GM12864 (cell line): ENCODE results near the gene PHACTR1.

Experiments
- DNase-seq: peaks from one replicate; pipeline ENCODE4 v3.0.0-alpha.2; 2011; ENCODE audit warnings: low read depth
- H3K4me3 ChIP-seq: 2 replicates; pipeline ENCODE4 v1.5.1; 2011; ENCODE audit warnings: mild to moderate bottlenecking, low read depth, low read length, control low read depth
- TF ChIP-seq, protein P1 (sequence below): IDR thresholded peaks from 2 replicates; pipeline ENCODE4 v1.5.1; 2011; ENCODE audit warnings: low read depth, mild to moderate bottlenecking, moderate library complexity, low read length, control low read depth, inconsistent platforms; ENCODE audit errors: missing control alignments

The PHACTR1 gene

GRCh38 chr6:13205106-13205505 lies 488.5 kb downstream of the PHACTR1 start:
- no peak for DNase-seq
- H3K4me3 ChIP-seq = no peak overlapping the region
- TF ChIP-seq, protein P1, sequence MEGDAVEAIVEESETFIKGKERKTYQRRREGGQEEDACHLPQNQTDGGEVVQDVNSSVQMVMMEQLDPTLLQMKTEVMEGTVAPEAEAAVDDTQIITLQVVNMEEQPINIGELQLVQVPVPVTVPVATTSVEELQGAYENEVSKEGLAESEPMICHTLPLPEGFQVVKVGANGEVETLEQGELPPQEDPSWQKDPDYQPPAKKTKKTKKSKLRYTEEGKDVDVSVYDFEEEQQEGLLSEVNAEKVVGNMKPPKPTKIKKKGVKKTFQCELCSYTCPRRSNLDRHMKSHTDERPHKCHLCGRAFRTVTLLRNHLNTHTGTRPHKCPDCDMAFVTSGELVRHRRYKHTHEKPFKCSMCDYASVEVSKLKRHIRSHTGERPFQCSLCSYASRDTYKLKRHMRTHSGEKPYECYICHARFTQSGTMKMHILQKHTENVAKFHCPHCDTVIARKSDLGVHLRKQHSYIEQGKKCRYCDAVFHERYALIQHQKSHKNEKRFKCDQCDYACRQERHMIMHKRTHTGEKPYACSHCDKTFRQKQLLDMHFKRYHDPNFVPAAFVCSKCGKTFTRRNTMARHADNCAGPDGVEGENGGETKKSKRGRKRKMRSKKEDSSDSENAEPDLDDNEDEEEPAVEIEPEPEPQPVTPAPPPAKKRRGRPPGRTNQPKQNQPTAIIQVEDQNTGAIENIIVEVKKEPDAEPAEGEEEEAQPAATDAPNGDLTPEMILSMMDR = no peak

DNA sequence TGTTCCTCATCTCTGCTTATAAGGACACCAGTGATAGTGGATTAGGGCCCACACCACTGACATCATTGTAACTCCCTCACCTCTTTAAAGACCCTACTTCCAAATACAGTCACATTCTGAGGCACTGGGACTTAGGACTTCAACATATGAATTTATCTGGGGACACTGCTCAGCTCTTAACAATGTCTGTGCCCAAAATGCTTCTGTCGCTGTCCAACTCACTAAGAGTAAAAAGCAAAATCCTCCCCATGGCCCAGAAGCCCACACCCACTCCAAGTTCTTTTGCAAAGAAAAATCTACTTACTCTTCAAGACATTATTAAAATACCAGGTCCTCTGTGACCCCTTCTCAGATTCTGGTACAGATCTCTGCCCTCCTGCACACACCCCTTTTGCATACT lies 495.5 kb downstream of the PHACTR1 start:
- TF ChIP-seq, protein P1 = no peak
- no peak for DNase-seq

GRCh38 chr6:13212538-13212937 lies 496.0 kb downstream of the PHACTR1 start:
- no peak overlapping the region for H3K4me3 ChIP-seq
- DNase-seq = no peak
- TF ChIP-seq, protein P1 = no peak

More for the DNA sequence above, 495.5 kb downstream of the PHACTR1 start:
- no peak overlapping the region for H3K4me3 ChIP-seq

DNA sequence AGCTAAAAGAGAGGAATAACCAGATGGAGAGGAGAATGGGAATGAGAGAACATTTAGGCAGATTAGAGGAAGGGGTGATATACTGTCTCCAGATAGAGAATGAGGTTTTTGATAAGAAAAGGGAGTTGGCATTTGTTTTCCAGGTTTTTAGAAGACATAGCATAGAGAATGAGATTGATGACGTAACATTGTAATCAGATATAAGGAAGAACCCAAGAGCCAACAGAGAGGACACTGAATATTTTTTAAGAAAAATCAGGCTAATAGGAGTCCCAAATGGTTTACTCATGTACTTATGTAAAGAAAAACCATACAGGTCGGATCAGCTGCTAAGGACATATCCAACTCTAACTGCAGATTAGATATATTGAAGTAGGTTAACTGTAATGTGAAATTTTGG lies 498.8 kb downstream of the PHACTR1 start:
- TF ChIP-seq, protein P1 = no peak
- H3K4me3 ChIP-seq = no peak overlapping the region
- no peak for DNase-seq

- TF ChIP-seq, protein P1 = no peak
- DNase-seq = no peak
- no peak overlapping the region for H3K4me3 ChIP-seq
Measured at GRCh38 chr6:13216236-13217014, 499.9 kb downstream of the PHACTR1 start.

- no peak overlapping the region for H3K4me3 ChIP-seq
- TF ChIP-seq, protein P1 = no peak
- DNase-seq = no peak
Measured at GRCh38 chr6:13217206-13217905, 500.8 kb downstream of the PHACTR1 start.

DNA sequence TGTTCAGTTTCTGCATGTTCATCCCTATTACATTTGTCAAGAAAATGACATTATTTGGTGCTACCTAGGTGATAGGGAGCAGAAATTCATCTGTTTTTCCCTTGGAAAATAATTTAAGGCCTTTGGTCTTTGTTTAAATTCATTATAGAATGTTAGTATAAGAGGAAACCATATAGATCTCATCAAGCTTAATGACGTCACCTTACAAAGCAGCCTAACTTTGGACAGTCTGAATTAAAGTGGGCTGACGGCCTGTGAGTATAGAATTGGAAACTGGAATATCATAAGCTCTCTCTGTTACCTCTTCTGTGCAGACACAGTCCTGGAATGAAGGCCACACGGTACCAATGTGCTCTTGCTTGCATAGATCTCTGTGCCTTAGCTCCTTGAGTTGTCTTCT lies 503.7 kb downstream of the PHACTR1 start:
- no peak for DNase-seq
- TF ChIP-seq, protein P1 = no peak
- no peak overlapping the region for H3K4me3 ChIP-seq
